GM18511 (cell line): ENCODE data around the gene RHOT2.

Experiments used
- ATAC-seq: cut with Tn5 transposase; IDR thresholded peaks from one replicate; pipeline ENCODE4 v1.9.1; 2021; ENCODE audit warnings: mild to moderate bottlenecking, moderate library complexity; ENCODE audit not compliant: unreplicated experiment

Gene RHOT2

GRCh38 chr16:695355-696089 lies 27.6 kb downstream of the RHOT2 start:
- ATAC-seq = no peak

- ATAC-seq = no peak
These were observed 31.2 kb downstream of the RHOT2 start for GRCh38 chr16:698911-699671.

- ATAC-seq = no peak
These were observed 33.0 kb downstream of the RHOT2 start for GRCh38 chr16:700684-701584.

- ATAC-seq = no peak
These were observed 34.4 kb downstream of the RHOT2 start for GRCh38 chr16:702341-702740.

GRCh38 chr16:703406-703805 lies 35.5 kb downstream of the RHOT2 start:
- ATAC-seq = no peak

- ATAC-seq = no peak
These were observed 36.1 kb downstream of the RHOT2 start for GRCh38 chr16:704047-704446.

GRCh38 chr16:704552-705380 lies 36.8 kb downstream of the RHOT2 start:
- ATAC-seq = no peak

- no peak for ATAC-seq
These were observed 37.7 kb downstream of the RHOT2 start, which contains the start of gene FBXL16 for GRCh38 chr16:705431-706188. Gene FBXL16 (minus strand): TSS chr16:705801. CDS start chr16:697405, 8,396 bp downstream.

GRCh38 chr16:706189-707061 lies 38.5 kb downstream of the RHOT2 start:
- no peak for ATAC-seq

GRCh38 chr16:707062-707538 lies 39.2 kb downstream of the RHOT2 start:
- no peak for ATAC-seq

- ATAC-seq = no peak
These were observed 40.1 kb downstream of the RHOT2 start for GRCh38 chr16:708019-708418.

GRCh38 chr16:708959-709358 lies 41.0 kb downstream of the RHOT2 start:
- ATAC-seq = no peak

GRCh38 chr16:709566-710499 lies 41.9 kb downstream of the RHOT2 start:
- ATAC-seq = no peak

GRCh38 chr16:710500-711075 lies 42.7 kb downstream of the RHOT2 start:
- no peak for ATAC-seq

- ATAC-seq = no peak
These were observed 43.2 kb downstream of the RHOT2 start for GRCh38 chr16:711084-711483.

- ATAC-seq = no peak
These were observed 43.8 kb downstream of the RHOT2 start for GRCh38 chr16:711548-712320.
